Measurements from ENCODE around the gene TTLL5.

DNA sequence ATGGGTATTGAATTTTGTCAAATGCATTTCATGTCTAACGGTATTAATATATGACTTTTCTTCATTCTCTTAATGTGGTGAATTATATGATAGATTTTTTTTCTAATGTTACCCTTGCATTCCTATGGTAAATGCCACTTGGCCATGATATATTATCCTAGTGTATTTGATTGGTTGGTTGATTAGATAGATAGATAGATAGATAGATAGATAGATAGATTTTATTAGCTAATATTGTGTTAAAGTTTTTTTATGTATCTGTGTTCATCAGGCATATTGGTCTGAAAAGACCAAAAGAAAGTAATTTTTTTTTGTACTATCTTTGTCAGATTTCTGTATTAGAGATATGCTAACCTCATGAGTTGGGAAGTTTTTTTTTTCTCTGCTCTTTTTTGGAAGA lies 196.2 kb downstream of the TTLL5 start:
- TF ChIP-seq RFX5 (IDR thresholded peaks at IDR 0.05; ENCODE audit: low read depth, low read length): no peak
- no peak for TF ChIP-seq ZNF124 (CRISPR knock-in tag; IDR thresholded peaks at IDR 0.05)
- TF ChIP-seq MTA3 (IDR thresholded peaks at IDR 0.05; ENCODE audit: borderline replicate concordance): no peak
- no peak for TF ChIP-seq HDAC2 (IDR thresholded peaks at IDR 0.05)
